Uterus (tissue), 2 donors: Measurements from ENCODE around the gene ZNF385C.

Source experiments
- CTCF ChIP-seq, 4 experiments: fragments of 200-600 bp in 2 of 4; fragments of 450-650 bp in 2 of 4; sonication (generic) in 2 of 4; IDR thresholded peaks; one replicate each; pipeline ENCODE4 v1.5.1; 2016 to 2019; ENCODE audit warnings: antibody characterized with exemption in 4 of 4, mild to moderate bottlenecking in 2 of 4, moderate library complexity in 1 of 4
- POLR2A ChIP-seq, 2 donors: fragments of 450-650 bp; IDR thresholded peaks; one replicate each; pipeline ENCODE4 v1.6.1; 2016; ENCODE audit warnings: antibody characterized with exemption in 2 of 2, mild to moderate bottlenecking in 1 of 2, moderate library complexity in 1 of 2

GRCh38 chr17:42087736-42088705 is 10.3 kb downstream of the ZNF385C start:
- TF ChIP-seq CTCF (IDR thresholded peaks at IDR 0.05) (no peak), POLR2A (IDR thresholded peaks at IDR 0.05) (no peak)
